Measurements from ENCODE around the gene MRPS2.
"Not testable (repeated sequence)": the region's sequence is repeated elsewhere in the genome, so short reads cannot be mapped to it uniquely, and the experiment has no call there.

MRPS2 gene

GRCh38 chr9:135534826-135535225 lies 34.3 kb downstream of the MRPS2 start:
- not testable (repeated sequence) for DNase-seq

DNA sequence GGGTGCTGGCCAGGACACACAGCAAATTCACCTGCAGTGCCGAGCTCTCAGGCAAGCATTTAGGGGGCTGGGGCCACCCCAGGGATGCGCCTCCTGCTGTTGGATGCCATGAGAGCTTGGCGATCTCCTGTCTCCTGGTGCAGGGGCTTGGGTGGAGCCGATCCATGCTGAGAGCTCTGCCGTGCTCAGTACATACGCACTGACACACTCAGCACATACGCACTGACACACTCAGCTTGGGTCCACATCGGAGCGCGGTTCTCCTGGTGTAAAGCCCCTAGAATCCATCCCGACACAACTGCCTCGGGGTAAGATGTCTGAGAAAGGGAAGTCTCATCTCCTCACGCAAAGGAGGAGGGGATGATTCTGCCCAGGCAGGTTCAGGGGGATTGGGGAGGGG lies 35.1 kb downstream of the MRPS2 start:
- DNase-seq: not testable (repeated sequence)

GRCh38 chr9:135536216-135536615 lies 35.7 kb downstream of the MRPS2 start:
- no peak for DNase-seq

- DNase-seq: not testable (repeated sequence)
Measured at GRCh38 chr9:135543262-135543894, 42.9 kb downstream of the MRPS2 start.

DNA sequence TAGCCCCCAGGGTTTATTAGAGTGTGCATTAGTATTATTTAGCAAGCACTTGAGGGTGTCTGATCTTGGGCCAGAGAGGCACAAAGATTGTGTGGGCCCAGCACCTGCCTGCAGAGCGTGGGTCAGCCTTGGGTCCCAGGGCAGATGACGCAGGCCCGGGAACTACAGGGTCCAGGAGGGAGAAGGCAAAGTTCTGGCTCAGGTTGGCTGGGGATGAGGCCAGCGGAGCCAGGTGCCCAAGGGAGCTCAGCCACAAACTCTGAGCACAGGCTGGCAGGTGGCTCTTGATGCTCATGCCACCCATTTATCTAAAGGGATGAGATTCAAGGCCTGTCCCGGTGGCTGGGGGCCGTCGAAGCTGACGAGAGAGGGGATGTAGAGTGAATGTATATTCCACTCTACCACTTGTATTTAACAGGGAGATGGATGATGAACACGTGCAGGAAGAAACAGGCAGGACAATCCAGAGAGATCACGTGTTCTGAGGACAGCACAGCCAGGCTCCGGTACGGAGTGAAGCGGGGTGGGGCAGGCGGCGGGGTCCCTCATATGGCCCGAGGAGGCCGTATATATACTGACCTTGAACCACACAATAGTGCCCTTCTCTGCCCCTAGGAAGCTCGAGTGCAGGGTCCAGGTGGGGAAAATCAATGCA lies 44.6 kb downstream of the MRPS2 start:
- DNase-seq: no peak

DNA sequence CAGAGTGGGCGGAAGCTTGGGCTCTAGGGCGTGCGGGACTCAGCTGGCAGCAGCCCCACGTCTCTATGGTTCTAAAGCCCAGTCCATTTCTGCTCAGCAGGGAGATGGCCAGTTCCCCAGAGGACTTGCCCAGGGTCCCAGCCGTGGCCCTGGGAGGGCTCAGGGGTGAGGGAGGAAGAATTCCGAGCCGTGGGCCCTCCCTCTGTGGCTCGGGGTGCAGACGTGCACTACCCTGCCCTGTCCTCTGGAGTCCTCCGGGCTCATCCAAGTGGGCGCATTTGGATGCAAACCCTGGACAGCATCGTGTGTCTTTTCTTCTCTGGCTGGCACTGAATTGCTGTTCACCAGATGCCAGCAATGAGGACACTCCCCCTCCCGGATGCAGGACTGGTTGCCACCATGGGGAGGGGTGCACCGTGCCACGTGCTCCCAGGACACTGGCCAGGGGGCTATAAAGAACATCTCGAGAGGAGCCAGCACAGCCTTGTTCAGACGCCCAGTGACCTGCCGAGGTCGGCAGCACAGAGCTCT lies 45.2 kb downstream of the MRPS2 start, which contains the start of gene OBP2A:
OBP2A (plus strand) TSS at position 481 of the 531 bp plus-strand sequence. CDS start 55 bp downstream, outside the sequence.
- DNase-seq: not testable (repeated sequence)

GRCh38 chr9:135546792-135547617 lies 46.5 kb downstream of the MRPS2 start:
- not testable (repeated sequence) for DNase-seq

DNA sequence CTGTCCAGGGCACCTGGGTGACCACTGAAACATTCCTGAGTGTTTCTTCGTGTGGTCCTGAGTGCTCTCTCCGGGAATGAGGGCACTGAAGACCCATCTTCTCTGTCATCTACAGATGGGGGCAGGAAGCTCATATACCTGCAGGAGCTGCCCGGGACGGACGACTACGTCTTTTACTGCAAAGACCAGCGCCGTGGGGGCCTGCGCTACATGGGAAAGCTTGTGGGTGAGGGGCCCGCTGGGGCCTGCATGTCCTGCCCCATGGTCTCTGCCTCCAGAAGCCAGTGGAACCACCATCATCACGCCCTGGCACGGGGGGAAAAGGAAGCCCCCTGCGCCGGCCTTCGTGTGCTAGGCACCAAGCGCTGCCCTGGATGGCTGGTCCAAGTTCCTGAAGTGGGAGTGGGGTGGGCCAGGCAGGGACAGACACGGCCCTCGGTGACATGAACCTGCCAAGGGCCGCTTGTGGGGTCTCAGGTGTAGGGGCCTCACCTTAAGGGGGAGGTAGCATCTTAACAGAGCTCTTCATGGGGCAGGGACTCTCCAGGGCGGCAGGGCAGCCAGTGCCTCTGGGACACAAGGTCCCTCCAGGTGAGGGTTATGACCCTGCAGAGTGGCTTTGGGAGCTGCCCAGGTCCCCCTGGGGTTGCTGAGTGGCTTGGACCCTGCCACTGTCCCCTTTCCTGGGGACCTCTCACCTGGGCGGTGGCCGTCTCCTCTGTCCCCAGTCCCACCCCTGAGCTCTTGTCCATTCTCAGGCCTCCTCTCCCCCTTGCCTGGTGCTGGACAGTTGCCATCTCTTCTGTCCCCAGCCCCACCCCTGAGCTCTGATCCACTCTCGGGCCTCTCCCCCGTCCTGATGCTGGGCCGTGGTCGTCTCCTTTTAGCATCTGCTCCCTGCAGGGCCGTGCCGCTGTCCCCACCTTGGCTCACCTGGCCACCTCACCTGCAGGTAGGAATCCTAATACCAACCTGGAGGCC lies 47.6 kb downstream of the MRPS2 start:
- no peak for DNase-seq

GRCh38 chr9:135549478-135550343 lies 49.2 kb downstream of the MRPS2 start:
- DNase-seq: not testable (repeated sequence)

DNA sequence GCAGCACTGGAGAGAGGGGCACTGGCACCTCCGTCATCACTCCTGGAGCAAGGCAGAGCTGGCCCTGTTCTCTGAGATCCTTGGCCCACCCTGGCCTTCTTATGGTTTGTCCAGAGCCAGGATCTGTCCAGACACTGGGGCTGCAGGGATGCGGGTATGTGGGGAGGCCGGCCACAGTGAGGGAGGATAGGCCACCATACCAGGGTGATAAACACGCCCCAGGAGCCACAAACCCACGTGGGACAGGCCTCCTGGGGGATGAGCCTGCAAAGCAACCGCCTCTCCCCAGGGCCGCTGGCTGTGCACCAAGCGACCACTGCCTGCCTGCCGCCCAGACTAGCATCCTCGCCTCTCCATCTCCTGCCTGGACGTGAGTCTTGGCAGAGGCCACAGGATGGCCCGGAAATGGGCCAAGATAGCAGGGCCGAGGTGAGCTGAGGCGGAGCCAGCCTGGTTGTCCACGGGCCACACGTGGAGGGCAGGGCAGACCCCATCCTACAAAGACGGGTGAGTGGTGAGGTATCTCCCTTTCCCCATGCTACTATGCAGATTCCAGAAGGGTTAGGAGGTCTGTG lies 49.9 kb downstream of the MRPS2 start:
- DNase-seq: no peak

GRCh38 chr9:135551031-135551430 lies 50.5 kb downstream of the MRPS2 start:
- no peak for DNase-seq

GRCh38 chr9:135551456-135551855 lies 51.0 kb downstream of the MRPS2 start:
- DNase-seq: no peak

GRCh38 chr9:135552021-135552697 lies 51.7 kb downstream of the MRPS2 start:
- no peak for DNase-seq

GRCh38 chr9:135552698-135553171 lies 52.3 kb downstream of the MRPS2 start:
- DNase-seq: no peak

Measured in right forelimb (tissue), 1 donor.